CD4-positive, alpha-beta T cell treated with Interleukin-10 for 1 hour (primary cell): ENCODE data around the gene MAJIN.
A peak's percentile ranks its signal among the peaks of the same experiment; 100 is the strongest.

Experiments
- DNase-seq: peaks from one replicate; pipeline ENCODE4 v3.0.0-alpha.2; 2020

MAJIN gene

GRCh38 chr11:64929625-64930024, 42.3 kb downstream of the MAJIN start:
- DNase-seq = no peak

GRCh38 chr11:64928957-64929356, 43.0 kb downstream of the MAJIN start:
- DNase-seq = no peak

- no peak for DNase-seq
Observed at GRCh38 chr11:64926689-64927088, 45.2 kb downstream of the MAJIN start.

GRCh38 chr11:64925536-64926436, 46.1 kb downstream of the MAJIN start:
- no peak for DNase-seq

- no peak for DNase-seq
Observed at GRCh38 chr11:64924910-64925284, 47.0 kb downstream of the MAJIN start.

GRCh38 chr11:64923944-64924909, 47.7 kb downstream of the MAJIN start, which contains the start of gene PPP2R5B:
Gene PPP2R5B (plus strand): TSS chr11:64924689. CDS start chr11:64925735, 1,046 bp downstream.
- peak; percentile 92 for DNase-seq

- DNase-seq = no peak
Observed at GRCh38 chr11:64923151-64923661, 48.7 kb downstream of the MAJIN start.

GRCh38 chr11:64921384-64921783, 50.5 kb downstream of the MAJIN start:
- DNase-seq = no peak

GRCh38 chr11:64920124-64920523, 51.8 kb downstream of the MAJIN start:
- no peak for DNase-seq

GRCh38 chr11:64919627-64920026, 52.3 kb downstream of the MAJIN start:
- no peak for DNase-seq

- no peak for DNase-seq
Observed at GRCh38 chr11:64918017-64918416, 53.9 kb downstream of the MAJIN start.

- DNase-seq = no peak
Observed at GRCh38 chr11:64917663-64917995, 54.3 kb downstream of the MAJIN start.

GRCh38 chr11:64916775-64917662, 54.9 kb downstream of the MAJIN start, which contains the start of gene ATG2A:
Gene ATG2A (minus strand): TSS chr11:64917209. CDS start chr11:64917135, 74 bp downstream.
- peak; percentile 99 for DNase-seq

GRCh38 chr11:64916040-64916774, 55.7 kb downstream of the MAJIN start:
- peak; percentile 67 for DNase-seq

- DNase-seq = no peak
Observed at GRCh38 chr11:64915376-64915887, 56.5 kb downstream of the MAJIN start.

GRCh38 chr11:64914123-64914522, 57.8 kb downstream of the MAJIN start:
- DNase-seq = no peak

- no peak for DNase-seq
Observed at GRCh38 chr11:64913171-64913727, 58.7 kb downstream of the MAJIN start.

GRCh38 chr11:64911689-64912088, 60.2 kb downstream of the MAJIN start:
- DNase-seq = no peak

- no peak for DNase-seq
Observed at GRCh38 chr11:64911142-64911541, 60.8 kb downstream of the MAJIN start.

- no peak for DNase-seq
Observed at GRCh38 chr11:64910451-64911093, 61.3 kb downstream of the MAJIN start.
